Mesothelial cell of epicardium (in vitro differentiated cells): Measurements from ENCODE around the gene SNX8. TPM values are rescaled to one million over a fixed set of nuclear protein-coding genes. Genes with fewer than 3 reads are reported as not detected.

ENCODE experiments used
- DNase-seq, 2 experiments: peaks; one replicate each; pipeline ENCODE4 v3.0.0; 2021; ENCODE audit warnings: low spot score in 2 of 2; ENCODE audit not compliant: unreplicated experiment in 2 of 2
- H3K27ac Mint-ChIP-seq: 2 replicates; pipeline ENCODE4 v1.8.0; 2021; ENCODE audit warnings: mixed read lengths
- H3K27me3 Mint-ChIP-seq: 2 replicates; pipeline ENCODE4 v1.8.0; 2021; ENCODE audit warnings: low read depth, mixed read lengths
- H3K36me3 Mint-ChIP-seq: 2 replicates; pipeline ENCODE4 v1.8.0; 2021; ENCODE audit warnings: mixed read lengths
- H3K4me1 Mint-ChIP-seq: 2 replicates; pipeline ENCODE4 v1.8.0; 2021; ENCODE audit warnings: mixed read lengths
- H3K4me3 Mint-ChIP-seq: 2 replicates; pipeline ENCODE4 v1.8.0; 2021; ENCODE audit warnings: mild to moderate bottlenecking, moderate library complexity, mixed read lengths
- H3K9me3 Mint-ChIP-seq: 2 replicates; pipeline ENCODE4 v1.8.0; 2021; ENCODE audit warnings: mixed read lengths
- CTCF ChIP-seq: fragments of 200-600 bp; sonication (generic); IDR thresholded peaks from one replicate; pipeline ENCODE4 v1.5.0; 2021; ENCODE audit warnings: antibody characterized with exemption; ENCODE audit not compliant: unreplicated experiment
- total RNA-seq: library from RNA; stranded (reverse); gene quantifications from 3 replicates; pipeline ENCODE4 v1.2.1, GENCODE V29; 2021

Gene SNX8
- total RNA-seq, 1 donor from 2014 or later: 41.2 TPM

GRCh38 chr7:2274666-2275065, 39.6 kb downstream of the SNX8 start:
- no peak overlapping the region for H3K27ac Mint-ChIP-seq
- TF ChIP-seq CTCF: no peak
- no peaks in the 10 kb centered on the region for H3K27me3 Mint-ChIP-seq

GRCh38 chr7:2273866-2274265, 40.4 kb downstream of the SNX8 start:
- Mint-ChIP-seq H3K9me3 (no peaks in the 10 kb centered on the region), H3K27me3 (no peaks in the 10 kb centered on the region), H3K36me3 (peaks cover 29% of the 10 kb centered on the region), H3K4me1 (peaks cover 4% of the 10 kb centered on the region), H3K27ac (no peak overlapping the region), H3K4me3 (no peak overlapping the region)
- DNase-seq: no peak
- TF ChIP-seq CTCF: no peak

More at GRCh38 chr7:2274666-2275065, 39.6 kb downstream of the SNX8 start:
- DNase-seq: no peak
- Mint-ChIP-seq H3K4me1 (peaks cover 2% of the 10 kb centered on the region), H3K36me3 (peaks cover 24% of the 10 kb centered on the region), H3K9me3 (no peaks in the 10 kb centered on the region), H3K4me3 (no peak overlapping the region)

- DNase-seq: no peak
- no peak overlapping the region for H3K4me3 Mint-ChIP-seq
- no peaks in the 10 kb centered on the region for H3K9me3 Mint-ChIP-seq
- H3K36me3 Mint-ChIP-seq: peaks cover 22% of the 10 kb centered on the region
- H3K27me3 Mint-ChIP-seq: no peaks in the 10 kb centered on the region
- TF ChIP-seq CTCF: no peak
- peaks cover 4% of the 10 kb centered on the region for H3K4me1 Mint-ChIP-seq
- H3K27ac Mint-ChIP-seq: no peak overlapping the region
These were observed 42.2 kb downstream of the SNX8 start for GRCh38 chr7:2272031-2272430.

GRCh38 chr7:2271273-2272026, 42.8 kb downstream of the SNX8 start:
- no peaks in the 10 kb centered on the region for H3K9me3 Mint-ChIP-seq
- DNase-seq: no peak

GRCh38 chr7:2270495-2270894, 43.7 kb downstream of the SNX8 start:
- H3K27me3 Mint-ChIP-seq: no peaks in the 10 kb centered on the region
- H3K27ac Mint-ChIP-seq: no peak overlapping the region

More at GRCh38 chr7:2271273-2272026, 42.8 kb downstream of the SNX8 start:
- Mint-ChIP-seq H3K4me3 (no peak overlapping the region), H3K27ac (no peak overlapping the region), H3K36me3 (peaks cover 24% of the 10 kb centered on the region), H3K4me1 (peaks cover 4% of the 10 kb centered on the region), H3K27me3 (no peaks in the 10 kb centered on the region)
- TF ChIP-seq CTCF: no peak

More at GRCh38 chr7:2270495-2270894, 43.7 kb downstream of the SNX8 start:
- TF ChIP-seq CTCF: no peak
- H3K9me3 Mint-ChIP-seq: no peaks in the 10 kb centered on the region
- H3K36me3 Mint-ChIP-seq: peaks cover 28% of the 10 kb centered on the region
- no peak for DNase-seq
- H3K4me3 Mint-ChIP-seq: no peak overlapping the region
- peaks cover 4% of the 10 kb centered on the region for H3K4me1 Mint-ChIP-seq
